NCI-H2196 (cell line): ENCODE measurements around the gene ADRA1B.

Source experiments
- DNase-seq: peaks from one replicate; lab custom pipeline; 2025; ENCODE audit not compliant: unreplicated experiment; lab: John Stamatoyannopoulos, UW

ADRA1B gene

DNA sequence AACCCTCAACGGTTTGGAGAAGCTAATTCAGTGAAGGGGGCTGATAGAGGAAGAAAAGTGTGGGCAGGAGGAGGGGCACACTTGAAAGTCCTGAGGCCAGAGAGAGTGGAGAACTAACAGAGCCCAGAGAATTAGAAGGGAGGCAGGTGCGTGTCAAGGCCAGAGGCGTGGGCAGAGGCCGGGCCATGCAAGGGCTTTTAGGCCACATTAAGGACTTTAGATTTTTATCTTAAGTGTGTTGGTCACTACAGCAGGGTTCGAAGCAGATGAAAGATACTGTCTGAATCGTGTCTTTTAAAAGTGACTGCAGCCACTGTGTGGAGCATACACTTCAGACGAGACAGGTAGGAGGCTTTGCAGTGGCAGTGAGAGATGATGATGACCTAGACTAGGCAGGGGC is 6.7 kb downstream of the ADRA1B start:
- no peak for DNase-seq

DNA sequence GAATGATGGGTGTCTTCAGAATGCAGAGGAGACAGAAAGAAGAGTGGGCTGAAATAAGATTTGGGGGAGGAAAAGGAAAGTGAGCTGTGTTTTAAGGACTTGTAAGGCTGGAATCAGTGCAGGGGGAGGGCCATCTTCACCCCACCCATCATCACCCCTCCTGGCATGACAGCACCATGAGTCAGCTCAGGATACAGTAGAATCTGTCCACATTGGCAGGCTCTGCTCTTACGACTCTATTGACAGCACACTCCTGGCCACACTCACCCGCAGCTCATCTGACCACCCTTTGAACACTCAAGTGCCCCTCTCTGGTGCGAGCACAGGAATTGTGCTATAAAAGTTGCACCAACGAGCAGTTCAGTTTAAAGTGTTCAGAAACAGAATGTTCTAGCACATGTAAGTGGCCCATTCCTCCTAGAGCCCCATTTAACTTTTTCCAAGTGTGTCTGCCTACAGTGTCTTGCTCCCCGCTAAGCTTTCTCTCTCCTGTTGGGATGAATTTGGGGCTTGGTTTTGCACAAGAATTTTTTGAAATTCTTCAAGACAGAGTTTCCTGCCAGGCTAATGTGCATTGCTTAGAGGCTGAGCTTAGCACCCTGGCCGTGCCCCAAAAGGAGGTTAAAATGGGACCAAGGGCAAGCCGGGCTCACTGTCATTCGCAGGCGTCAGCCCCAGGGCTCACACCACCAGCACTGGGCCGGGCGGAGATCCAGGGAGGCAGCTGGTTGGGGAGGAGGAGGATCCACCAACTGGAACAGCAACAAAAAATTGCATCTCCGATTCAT is 12.0 kb downstream of the ADRA1B start:
- no peak for DNase-seq

DNA sequence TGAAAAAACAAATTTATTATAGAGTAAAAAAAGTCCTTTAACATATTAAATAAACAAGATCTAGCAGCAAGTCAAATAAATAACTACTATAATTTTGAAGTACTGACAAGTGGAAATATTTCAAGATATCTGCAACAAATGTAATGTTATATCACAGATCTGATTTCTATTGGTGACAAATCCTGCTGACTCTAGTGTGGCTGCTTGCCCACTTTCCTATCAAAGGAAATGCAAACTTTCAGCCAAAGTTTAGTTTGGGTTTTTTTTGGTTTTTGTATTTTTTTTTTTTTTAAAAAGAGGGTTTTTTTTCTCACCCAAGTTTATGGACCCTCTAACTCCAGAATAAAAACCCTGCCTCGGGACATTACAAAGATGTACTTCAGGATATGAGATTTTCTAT is 12.9 kb downstream of the ADRA1B start:
- no peak for DNase-seq

DNA sequence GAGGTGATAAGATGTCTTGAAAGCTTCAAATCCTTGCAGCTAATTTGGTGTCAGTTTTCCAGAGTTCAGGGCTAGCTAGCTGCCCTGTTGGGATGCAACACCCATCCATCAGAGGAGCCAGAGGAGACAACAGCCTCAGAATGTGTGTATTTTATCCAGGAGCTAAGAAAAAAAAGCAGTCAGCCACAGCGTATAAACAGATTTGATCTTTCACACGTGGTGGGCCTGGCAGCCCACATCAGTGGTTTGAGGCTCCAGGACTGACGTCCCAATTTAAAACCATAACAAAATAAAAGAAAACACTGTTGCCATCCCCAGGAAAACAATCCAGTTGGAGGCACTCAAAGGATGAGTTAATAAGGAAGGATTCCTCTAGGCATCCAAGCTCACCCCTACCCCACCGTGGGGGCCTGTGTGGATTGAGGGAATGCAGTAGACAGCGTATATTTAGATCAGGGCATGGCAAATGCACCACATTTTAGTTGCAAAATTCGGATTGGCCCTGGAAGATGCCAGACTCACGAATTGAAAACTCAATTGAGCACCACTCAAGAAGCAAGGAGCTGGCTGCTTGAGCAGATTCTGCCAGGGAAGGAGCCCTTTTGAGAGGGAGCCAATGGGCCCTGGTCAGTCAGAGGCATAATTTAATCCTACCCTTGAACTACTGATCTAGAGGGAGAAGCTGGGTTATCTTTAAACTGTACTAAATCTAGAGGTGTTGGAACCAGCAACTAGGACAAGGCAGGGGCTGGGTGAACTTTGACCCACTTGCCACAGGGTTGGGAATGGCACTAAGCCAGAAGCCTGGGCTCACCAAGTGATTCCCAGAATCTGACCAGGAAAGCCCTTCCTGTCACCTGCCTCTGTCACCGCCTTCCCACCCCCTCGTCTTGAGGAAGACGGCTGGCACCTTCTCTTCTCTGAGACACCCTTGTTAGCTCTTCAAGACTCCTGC is 17.5 kb downstream of the ADRA1B start:
- DNase-seq: no peak

DNA sequence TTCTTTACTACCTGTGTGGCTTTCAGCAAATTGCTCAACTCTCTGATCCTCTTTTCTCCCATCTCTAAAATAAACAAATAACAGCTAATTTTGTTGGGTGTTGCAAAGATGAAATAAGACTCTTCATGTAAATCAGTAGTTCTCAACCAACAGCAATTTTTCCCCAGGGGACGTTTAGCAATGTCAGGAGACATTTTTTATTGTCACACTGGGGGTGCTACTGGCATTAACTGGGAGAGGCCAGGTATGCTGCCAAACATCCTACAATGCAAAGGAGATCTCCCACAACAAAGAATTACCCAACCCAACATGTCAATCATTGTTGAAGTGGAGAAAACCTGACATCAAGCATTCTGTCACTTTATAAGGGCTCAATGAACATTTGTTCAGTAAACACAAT is 19.7 kb downstream of the ADRA1B start:
- no peak for DNase-seq

DNA sequence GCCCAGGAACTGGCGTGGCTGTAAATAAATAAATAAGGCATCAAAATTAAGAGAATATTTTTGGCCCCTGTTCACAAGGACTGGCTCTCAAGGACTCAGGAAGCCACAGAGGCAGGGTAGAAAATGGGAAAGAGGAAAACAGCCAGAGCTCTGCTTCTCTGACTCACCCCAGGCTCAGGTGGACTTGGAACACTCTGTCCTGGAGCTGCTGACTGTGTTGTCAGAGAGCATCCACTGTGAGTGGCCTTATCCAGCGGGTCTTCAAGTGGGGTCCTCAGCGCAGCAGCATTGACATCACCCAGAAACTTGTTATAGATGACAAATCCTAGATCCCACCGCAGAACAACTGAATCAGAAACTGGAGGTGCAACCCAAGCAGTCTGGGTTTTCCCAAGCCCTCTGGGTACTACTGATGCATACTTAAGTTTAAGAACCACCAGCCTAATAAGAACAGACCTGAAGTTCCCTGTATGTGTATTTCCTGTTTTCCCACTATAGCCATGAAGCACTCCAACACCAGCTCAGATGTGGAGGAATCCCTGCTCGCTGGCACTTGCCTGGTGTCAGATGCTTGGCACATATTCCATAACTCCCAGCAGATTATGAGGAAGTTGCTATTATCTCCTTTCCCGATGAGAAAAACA is 20.5 kb downstream of the ADRA1B start:
- no peak for DNase-seq

DNA sequence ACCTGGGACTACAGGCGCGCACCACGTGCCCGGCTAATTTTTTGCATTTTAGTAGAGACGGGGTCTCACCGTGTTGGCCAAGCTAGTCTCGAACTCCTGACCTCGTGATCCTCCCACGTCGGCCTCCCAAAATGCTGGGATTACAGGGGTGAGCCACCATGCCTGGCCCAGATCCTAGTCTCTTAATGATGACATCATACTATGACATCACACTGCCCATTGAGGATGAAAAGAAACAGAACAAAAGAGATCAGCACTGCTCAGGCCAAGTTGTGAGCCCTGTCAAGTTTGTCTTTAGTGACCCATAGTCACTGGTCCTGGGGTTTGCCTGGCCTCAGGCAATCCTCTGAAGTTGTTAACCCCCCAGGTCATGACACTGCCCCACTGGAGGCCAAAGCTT is 21.3 kb downstream of the ADRA1B start:
- DNase-seq: no peak

DNA sequence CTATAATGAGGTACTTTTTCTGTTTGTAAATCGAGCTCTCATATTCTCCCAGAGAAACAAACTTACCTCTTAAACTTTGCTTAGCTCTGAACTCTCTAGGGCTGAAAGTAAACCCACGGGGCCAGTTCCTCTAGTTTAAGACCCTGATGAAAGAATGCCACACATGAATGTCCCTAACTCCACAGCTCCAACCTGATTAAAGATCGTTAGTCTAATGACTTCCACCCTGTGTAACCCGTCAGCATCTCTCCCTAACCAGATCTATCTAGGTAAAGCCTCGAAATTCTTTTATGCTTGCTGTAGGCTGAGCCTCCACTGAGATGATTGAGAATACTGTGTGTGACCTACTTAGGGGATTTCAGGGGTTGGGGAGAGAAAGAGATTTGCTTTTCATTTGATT is 27.0 kb downstream of the ADRA1B start:
- no peak for DNase-seq

DNA sequence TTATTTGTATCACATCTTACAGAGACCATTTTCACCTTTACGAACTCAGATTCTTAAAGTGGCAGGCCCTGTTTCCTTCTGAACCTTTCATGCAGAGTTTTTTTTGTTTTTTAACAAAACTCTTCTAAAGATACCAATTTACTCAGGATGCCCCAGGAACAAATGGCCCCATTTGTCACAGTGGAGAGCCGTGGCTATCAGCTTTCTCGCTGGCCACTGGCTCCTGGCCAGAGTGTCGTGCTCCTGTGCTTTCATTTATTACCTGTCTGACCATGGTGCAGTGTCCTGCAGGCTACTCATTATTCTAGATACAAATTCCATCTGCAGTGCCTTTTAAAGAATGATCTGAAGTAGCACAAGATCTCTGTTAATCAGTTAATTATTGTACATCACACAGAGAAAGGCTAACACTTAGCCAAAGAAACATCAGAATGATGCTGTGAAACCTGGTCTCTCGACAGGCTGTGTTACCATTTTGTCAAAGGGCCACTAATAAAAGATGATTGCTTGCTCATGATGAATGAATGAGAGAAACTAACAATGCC is 27.8 kb downstream of the ADRA1B start:
- no peak for DNase-seq

DNA sequence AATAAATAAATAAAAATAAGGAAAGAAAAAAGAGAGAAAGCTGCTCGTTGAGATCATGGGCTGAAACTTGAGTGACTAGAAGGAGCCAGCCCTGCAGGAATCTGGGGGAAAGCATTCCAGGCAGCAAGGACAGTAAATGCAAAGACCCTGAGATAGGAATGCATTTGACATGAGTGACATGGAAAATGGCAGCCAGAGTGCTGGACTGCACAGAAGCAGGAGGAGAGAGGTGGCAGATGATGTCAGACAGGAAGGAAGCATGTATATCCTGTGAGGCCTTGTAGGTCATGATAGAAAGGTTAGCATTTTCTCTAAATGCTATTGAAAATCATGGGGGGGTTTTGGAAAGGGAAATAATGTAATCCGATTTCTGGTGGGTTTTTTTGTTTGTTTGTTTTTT is 29.1 kb downstream of the ADRA1B start:
- DNase-seq: no peak

DNA sequence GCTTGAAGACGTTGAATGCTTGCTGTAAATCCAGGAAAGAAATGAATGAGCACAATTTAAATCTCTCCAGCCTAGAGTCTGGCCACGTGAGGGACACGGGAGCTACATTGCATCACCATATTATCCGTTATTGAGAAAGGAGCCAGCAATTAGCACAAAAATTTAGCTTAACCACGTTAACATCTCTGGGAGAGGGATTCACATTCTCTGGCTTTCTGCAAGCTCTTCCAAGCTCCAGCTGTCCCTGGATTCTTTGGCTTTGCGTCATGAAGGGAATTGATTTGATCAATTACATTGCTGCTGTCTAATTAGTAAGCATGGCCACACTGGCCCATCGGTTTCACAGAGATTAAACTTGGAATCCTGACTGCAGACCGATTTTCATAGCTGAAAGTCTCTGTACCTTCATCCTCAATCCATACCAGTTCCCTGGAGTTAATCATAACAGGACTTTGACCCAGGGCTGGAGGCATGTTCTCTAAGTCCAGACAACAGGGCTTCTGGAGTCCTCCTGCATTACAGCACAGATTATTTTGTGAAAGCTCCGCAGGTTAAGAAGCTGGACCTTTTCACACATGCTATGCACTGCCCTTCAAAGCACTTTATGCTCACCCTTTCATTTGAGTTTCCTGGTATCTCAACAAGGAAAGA is 31.6 kb downstream of the ADRA1B start:
- no peak for DNase-seq

DNA sequence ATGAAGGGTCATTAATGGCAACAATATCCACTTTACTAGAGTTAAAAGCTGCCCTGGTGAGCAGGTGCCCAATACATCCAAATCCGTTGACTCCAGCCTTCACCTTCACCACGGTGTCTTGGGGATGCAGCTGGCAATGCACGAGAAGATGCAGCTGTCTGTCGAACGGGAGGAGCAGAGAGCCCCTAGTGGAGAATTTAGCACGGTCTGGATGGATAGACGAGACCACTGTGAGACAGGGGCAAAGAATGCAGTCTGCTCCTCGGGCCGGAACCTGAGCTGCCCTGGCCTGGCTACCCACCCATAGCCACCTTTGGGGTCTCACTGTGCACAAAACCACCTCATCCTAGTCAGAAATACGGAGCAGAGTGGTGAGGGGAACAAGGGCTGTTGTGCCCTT is 35.1 kb downstream of the ADRA1B start:
- DNase-seq: no peak

DNA sequence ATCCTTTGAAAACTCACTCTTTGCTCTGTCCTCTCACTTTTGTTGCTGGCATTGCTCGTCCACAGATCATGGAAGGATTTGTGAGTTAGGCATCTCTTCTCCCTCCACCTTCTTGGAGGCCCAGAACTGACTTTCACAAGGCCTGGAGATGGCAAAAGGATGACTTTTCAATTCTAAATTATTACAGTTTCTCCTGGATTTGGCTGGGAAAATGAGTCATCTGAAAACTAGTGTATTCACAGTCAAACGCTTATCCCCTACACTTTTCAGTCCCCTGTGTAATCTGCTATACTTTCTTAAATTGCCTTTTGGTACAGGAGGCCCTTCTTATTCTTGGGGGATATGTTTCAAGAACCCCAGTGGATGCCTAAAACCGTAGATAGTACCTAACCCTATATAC is 35.6 kb downstream of the ADRA1B start:
- no peak for DNase-seq

DNA sequence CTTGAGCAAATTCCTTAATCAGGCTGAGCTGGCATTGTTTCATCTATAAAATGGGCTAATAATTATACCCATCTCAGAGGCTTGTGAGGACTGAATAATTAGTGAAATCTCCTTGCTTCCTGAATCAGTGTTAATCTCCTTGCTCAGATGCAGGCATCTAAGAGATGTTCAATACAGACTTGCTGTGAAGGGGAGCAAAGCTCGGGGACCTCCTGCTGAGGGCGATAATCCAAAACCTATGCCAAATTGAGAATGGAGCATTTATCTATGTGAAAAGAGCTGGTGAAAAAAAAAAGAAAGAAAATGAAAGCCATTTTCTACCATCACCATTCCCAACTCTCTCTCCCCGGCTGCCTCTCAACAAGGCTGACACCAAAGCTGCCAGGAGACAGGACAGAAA is 37.3 kb downstream of the ADRA1B start:
- no peak for DNase-seq

DNA sequence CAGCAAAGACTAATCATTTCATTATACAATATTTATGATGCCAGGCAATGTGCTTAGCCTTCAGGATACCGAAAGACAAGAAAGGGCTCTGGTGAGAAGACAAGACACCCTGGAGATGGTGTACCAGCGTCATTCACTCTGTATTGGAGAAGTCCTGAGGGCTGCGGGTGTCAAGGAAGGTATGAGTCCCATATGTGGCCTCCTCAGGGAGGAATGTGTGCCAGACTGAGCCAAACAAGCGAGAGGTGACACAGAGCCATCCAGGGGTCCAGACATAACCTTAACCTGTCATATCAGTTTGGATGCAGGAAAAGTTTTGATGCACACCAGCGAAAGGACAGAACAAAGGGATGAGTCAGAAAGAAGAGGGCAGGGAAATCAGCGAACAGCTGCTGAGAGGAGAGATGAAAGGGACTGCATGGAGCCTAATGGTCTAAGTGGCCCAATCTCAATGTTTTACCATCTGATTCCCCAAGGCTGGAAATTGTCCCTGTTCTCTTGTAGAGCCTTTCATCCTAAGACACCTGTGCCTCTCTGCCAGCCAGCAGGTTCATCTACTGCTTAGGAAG is 38.9 kb downstream of the ADRA1B start:
- DNase-seq: no peak

DNA sequence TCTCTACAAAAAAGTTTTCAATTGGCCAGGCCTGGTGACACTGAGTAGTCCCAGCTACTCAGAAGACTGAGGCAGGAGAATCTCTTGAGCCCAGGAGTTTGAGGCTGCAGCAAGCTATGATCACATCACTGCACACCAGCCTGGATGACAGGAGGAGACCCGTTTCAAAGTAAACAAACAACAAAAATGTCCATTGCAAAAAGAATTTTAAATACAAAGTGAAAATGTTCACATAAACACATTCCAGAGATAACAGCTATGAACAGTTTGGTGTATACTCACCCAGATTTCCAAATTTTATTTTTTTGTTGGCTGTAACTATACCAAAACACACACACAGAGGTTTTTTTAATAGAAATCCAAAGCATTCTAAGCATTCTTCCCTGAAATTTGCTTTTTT is 39.8 kb downstream of the ADRA1B start:
- no peak for DNase-seq

DNA sequence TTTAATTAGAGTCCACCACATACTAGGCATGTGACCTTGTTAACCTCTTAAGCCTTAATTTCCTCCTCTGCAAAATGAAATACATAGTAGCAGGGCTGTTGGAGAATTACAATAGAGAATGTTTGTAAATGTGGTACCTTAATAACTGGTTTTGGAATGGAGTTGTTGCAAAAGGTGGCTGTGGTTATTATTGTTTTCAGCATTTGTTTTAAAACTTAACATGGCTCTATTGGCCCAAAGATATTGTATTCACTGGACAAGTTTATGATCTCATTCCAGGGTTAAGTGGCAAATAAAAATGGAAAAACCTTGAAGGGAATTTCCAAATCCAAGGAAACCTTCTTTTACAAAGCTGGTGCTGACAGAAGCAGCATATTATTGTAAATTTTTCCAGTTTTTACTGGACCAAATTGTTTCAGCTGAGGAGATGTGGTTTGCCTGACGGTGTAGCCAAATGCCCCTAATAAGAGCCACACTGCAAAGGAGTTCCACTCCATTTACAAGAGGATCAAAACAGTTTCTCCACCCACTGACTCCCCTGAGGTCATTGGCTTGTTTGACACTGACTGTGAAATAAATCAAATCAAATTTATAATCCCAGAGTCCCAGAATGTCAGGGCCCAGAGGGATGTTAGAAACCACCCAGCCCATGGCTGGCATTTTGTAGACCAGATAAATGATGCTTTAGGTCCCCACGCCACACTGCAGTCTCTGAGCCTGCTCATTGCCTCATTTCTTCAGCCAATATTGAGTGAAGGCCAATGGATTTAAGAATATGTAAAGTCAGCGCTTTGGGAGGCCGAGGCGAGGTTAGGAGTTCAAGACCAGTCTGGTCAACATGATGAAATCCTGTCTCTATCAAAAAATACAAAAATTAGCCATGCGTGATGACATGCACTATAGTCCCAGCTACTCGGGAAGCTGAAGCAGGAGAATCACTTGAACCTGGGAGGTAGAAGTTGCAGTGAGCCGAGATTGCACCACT is 45.2 kb downstream of the ADRA1B start:
- no peak for DNase-seq

DNA sequence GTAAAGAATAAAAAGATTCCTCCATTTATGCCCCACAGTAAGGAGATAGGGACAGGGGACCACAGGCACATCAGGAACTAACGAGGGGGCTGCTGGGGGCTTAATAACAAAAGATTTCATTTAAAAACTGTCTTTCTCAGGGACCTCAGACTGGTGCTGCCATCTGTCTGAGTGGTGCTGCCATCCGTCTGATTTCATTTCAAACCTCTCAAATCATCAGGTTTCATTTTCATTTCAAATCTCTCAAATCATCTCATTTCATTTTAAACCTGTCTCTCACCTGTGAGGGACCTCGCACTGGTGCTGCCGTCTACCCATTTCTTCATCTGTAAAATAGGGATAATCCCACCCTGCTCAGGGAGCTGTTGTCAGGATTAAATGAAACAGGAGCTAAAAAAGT is 45.9 kb downstream of the ADRA1B start:
- no peak for DNase-seq

DNA sequence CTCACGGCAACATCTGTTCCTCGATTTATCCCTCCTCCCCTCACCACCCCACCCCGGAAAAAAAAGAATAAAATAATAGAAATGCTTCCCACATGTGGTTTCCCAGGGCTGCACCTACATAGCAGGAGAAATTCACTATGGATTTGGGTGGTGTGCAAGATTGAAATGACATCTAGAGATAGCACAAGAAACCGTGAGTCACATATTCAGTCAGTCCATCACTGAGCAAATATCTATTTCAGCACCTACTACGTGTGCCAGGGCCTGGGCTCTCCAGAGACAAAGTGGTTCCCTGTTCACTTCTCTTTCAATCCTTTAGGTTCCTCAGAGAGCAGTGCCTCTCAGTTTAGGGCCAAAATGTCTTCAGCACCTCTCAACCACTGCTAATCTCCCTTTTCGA is 47.7 kb downstream of the ADRA1B start:
- DNase-seq: no peak
